Measurements from ENCODE around the gene ZNF189.

GRCh38 chr9:101449071-101449721, 50.5 kb downstream of the ZNF189 start:
- TF ChIP-seq EZH2 (IDR thresholded peaks at IDR 0.05; ENCODE audit: borderline replicate concordance, low read depth, low read length, severe bottlenecking) = no peak
- TF ChIP-seq, protein P1, sequence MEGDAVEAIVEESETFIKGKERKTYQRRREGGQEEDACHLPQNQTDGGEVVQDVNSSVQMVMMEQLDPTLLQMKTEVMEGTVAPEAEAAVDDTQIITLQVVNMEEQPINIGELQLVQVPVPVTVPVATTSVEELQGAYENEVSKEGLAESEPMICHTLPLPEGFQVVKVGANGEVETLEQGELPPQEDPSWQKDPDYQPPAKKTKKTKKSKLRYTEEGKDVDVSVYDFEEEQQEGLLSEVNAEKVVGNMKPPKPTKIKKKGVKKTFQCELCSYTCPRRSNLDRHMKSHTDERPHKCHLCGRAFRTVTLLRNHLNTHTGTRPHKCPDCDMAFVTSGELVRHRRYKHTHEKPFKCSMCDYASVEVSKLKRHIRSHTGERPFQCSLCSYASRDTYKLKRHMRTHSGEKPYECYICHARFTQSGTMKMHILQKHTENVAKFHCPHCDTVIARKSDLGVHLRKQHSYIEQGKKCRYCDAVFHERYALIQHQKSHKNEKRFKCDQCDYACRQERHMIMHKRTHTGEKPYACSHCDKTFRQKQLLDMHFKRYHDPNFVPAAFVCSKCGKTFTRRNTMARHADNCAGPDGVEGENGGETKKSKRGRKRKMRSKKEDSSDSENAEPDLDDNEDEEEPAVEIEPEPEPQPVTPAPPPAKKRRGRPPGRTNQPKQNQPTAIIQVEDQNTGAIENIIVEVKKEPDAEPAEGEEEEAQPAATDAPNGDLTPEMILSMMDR (IDR thresholded peaks at IDR 0.05; ENCODE audit: borderline replicate concordance, extremely low read depth, low read length, poor library complexity, severe bottlenecking) = no peak
